ENCODE data around the gene THADA. TPM values are rescaled to one million over a fixed set of nuclear protein-coding genes. Genes with fewer than 3 reads are reported as not detected.

The THADA gene
- total RNA-seq, 3 donors from 2014 or later (not counting 1 experiment from before 2014, with no cell fraction given), result 34.1 to 35.7 (median 35.3) TPM

GRCh38 chr2:43223521-43224001 is 372.3 kb downstream of the THADA start:
- 0% methylated on average over 3 of the region's 4 CpGs for WGBS (ENCODE audit: insufficient coverage)
- Mint-ChIP-seq H3K4me3 (peak overlapping the region; percentile 98), H3K9me3 (no peaks in the 10 kb centered on the region), H3K27ac (peak overlapping the region; percentile 90 to 99), H3K4me1 (peaks cover 61 to 67% of the 10 kb centered on the region in 2 donors), H3K36me3 (peaks cover 20% of the 10 kb centered on the region), H3K27me3 (ENCODE audit: low read depth in 2 of 2) (peaks cover 0 to 4% of the 10 kb centered on the region in 2 donors)
- ATAC-seq (no peak), DNase-seq (peak in 1 of 2 donors; percentile 47)
- intact Hi-C loops (cut with micrococcal nuclease), result no loop called here
- no peaks in the 10 kb centered on the region for H3K27me3 ChIP-seq (ENCODE audit: control insufficient read depth, insufficient read depth, low read length)
- H3K36me3 ChIP-seq (ENCODE audit: control insufficient read depth, insufficient read depth, low read length), result peaks cover 36% of the 10 kb centered on the region
- peak overlapping the region; percentile 92 for H3K4me3 ChIP-seq (ENCODE audit: low read length)
- TF ChIP-seq, protein P1, sequence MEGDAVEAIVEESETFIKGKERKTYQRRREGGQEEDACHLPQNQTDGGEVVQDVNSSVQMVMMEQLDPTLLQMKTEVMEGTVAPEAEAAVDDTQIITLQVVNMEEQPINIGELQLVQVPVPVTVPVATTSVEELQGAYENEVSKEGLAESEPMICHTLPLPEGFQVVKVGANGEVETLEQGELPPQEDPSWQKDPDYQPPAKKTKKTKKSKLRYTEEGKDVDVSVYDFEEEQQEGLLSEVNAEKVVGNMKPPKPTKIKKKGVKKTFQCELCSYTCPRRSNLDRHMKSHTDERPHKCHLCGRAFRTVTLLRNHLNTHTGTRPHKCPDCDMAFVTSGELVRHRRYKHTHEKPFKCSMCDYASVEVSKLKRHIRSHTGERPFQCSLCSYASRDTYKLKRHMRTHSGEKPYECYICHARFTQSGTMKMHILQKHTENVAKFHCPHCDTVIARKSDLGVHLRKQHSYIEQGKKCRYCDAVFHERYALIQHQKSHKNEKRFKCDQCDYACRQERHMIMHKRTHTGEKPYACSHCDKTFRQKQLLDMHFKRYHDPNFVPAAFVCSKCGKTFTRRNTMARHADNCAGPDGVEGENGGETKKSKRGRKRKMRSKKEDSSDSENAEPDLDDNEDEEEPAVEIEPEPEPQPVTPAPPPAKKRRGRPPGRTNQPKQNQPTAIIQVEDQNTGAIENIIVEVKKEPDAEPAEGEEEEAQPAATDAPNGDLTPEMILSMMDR (IDR thresholded peaks at IDR 0.05), result no peak
- peak overlapping the region; percentile 96 for H3K27ac ChIP-seq (ENCODE audit: low read length)
- no peaks in the 10 kb centered on the region for H3K9me3 ChIP-seq (ENCODE audit: control insufficient read depth, insufficient read depth, low read length)
- H3K4me1 ChIP-seq (ENCODE audit: control insufficient read depth, insufficient read depth, low read length), result peaks cover 43% of the 10 kb centered on the region

GRCh38 chr2:43222475-43223309 is 373.1 kb downstream of the THADA start:
- ATAC-seq (no peak), DNase-seq (peak in 1 of 2 donors; percentile 51)
- peak overlapping the region; percentile 90 to 99 for H3K27ac Mint-ChIP-seq
- 0% methylated on average over 2 of the region's 8 CpGs for WGBS (ENCODE audit: insufficient coverage)
- no peaks in the 10 kb centered on the region for H3K9me3 ChIP-seq (ENCODE audit: control insufficient read depth, insufficient read depth, low read length)
- no peaks in the 10 kb centered on the region for H3K27me3 ChIP-seq (ENCODE audit: control insufficient read depth, insufficient read depth, low read length)
- H3K4me3 Mint-ChIP-seq, result peak overlapping the region; percentile 82
- TF ChIP-seq, protein P1 (IDR thresholded peaks at IDR 0.05), result no peak
- peaks cover 43% of the 10 kb centered on the region for H3K4me1 ChIP-seq (ENCODE audit: control insufficient read depth, insufficient read depth, low read length)
- peaks cover 36% of the 10 kb centered on the region for H3K36me3 ChIP-seq (ENCODE audit: control insufficient read depth, insufficient read depth, low read length)
- peak overlapping the region; percentile 96 for H3K27ac ChIP-seq (ENCODE audit: low read length)
- peaks cover 61 to 65% of the 10 kb centered on the region in 2 donors for H3K4me1 Mint-ChIP-seq
- intact Hi-C loops (cut with micrococcal nuclease), result no loop called here
- peaks cover 0 to 4% of the 10 kb centered on the region in 2 donors for H3K27me3 Mint-ChIP-seq (ENCODE audit: low read depth in 2 of 2)
- H3K9me3 Mint-ChIP-seq, result no peaks in the 10 kb centered on the region
- peaks cover 20% of the 10 kb centered on the region for H3K36me3 Mint-ChIP-seq
- peak overlapping the region; percentile 92 for H3K4me3 ChIP-seq (ENCODE audit: low read length)

GRCh38 chr2:43221763-43222474 is 373.9 kb downstream of the THADA start:
- H3K36me3 Mint-ChIP-seq, result peaks cover 20% of the 10 kb centered on the region

More at GRCh38 chr2:43221763-43222474, 373.9 kb downstream of the THADA start:
- Histone ChIP-seq H3K4me1 (ENCODE audit: control insufficient read depth, insufficient read depth, low read length) (peaks cover 48% of the 10 kb centered on the region), H3K27me3 (ENCODE audit: control insufficient read depth, insufficient read depth, low read length) (no peaks in the 10 kb centered on the region), H3K9me3 (ENCODE audit: control insufficient read depth, insufficient read depth, low read length) (no peaks in the 10 kb centered on the region), H3K27ac (ENCODE audit: low read length) (peak overlapping the region; percentile 96), H3K4me3 (ENCODE audit: low read length) (peak overlapping the region; percentile 92), H3K36me3 (ENCODE audit: control insufficient read depth, insufficient read depth, low read length) (peaks cover 36% of the 10 kb centered on the region)
- DNase-seq (peak; percentile 56 to 67), ATAC-seq (no peak)
- WGBS (ENCODE audit: insufficient coverage), result 0% methylated on average over 6 of the region's 8 CpGs
- Mint-ChIP-seq H3K4me1 (peaks cover 61 to 66% of the 10 kb centered on the region in 2 donors), H3K9me3 (no peaks in the 10 kb centered on the region), H3K27ac (peak overlapping the region; percentile 90 to 99), H3K27me3 (ENCODE audit: low read depth in 2 of 2) (peaks cover 0 to 4% of the 10 kb centered on the region in 2 donors), H3K4me3 (peak overlapping the region; percentile 82)
- TF ChIP-seq, protein P1 (IDR thresholded peaks at IDR 0.05), result no peak
- intact Hi-C loops (cut with micrococcal nuclease), result no loop called here

Measured in natural killer cell (primary cell).